Sigmoid colon (tissue), 4 donors: ENCODE measurements around the gene CMPK1.
"Not testable (repeated sequence)": the region's sequence is repeated elsewhere in the genome, so short reads cannot be mapped to it uniquely, and the experiment has no call there.

Experiments
- EP300 ChIP-seq, 4 donors: sonication (generic); formaldehyde crosslinking; IDR thresholded peaks; one replicate each; pipeline ENCODE4 v1.6.1; 2017; ENCODE audit warnings: antibody characterized with exemption in 4 of 4
- POLR2A ChIP-seq, 2 donors: fragments of 450-650 bp; IDR thresholded peaks; one replicate each; pipeline ENCODE4 v1.6.1; 2016; ENCODE audit warnings: antibody characterized with exemption in 2 of 2, mild to moderate bottlenecking in 2 of 2, moderate library complexity in 2 of 2
- TF ChIP-seq, protein P1 (sequence below), 4 experiments: fragments of 450-650 bp in 3 of 4; fragments of 200-600 bp in 1 of 4; IDR thresholded peaks; one replicate each; pipeline ENCODE4 v1.5.1; 2016 to 2019; ENCODE audit warnings: antibody characterized with exemption in 4 of 4, mild to moderate bottlenecking in 3 of 4, moderate library complexity in 2 of 4

DNA sequence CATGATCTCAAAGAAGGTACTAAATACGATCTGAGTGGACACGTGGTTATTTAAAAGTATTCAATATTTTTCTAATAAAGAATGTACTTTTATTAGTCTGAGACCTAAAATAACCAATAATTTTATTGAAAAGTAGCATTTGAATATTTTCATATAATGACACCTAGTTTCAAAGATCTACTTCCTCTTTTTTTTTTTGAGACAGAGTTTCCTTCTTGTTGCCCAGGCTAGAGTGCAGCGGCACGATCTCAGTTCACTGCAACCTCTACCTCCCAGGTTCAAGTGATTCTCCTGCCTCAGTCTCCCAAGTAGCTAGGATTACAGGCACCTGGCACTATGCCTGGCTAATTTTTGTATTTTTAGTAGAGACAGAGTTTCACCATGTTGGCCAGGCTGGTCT is 45.5 kb upstream of the CMPK1 start:
- TF ChIP-seq, protein P1, sequence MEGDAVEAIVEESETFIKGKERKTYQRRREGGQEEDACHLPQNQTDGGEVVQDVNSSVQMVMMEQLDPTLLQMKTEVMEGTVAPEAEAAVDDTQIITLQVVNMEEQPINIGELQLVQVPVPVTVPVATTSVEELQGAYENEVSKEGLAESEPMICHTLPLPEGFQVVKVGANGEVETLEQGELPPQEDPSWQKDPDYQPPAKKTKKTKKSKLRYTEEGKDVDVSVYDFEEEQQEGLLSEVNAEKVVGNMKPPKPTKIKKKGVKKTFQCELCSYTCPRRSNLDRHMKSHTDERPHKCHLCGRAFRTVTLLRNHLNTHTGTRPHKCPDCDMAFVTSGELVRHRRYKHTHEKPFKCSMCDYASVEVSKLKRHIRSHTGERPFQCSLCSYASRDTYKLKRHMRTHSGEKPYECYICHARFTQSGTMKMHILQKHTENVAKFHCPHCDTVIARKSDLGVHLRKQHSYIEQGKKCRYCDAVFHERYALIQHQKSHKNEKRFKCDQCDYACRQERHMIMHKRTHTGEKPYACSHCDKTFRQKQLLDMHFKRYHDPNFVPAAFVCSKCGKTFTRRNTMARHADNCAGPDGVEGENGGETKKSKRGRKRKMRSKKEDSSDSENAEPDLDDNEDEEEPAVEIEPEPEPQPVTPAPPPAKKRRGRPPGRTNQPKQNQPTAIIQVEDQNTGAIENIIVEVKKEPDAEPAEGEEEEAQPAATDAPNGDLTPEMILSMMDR (IDR thresholded peaks at IDR 0.05), result not testable (repeated sequence)
- not testable (repeated sequence) for TF ChIP-seq POLR2A, EP300 (IDR thresholded peaks at IDR 0.05)
